Psoas muscle (tissue), 8 donors: ENCODE results near the gene CFAP298. TPM values are rescaled to one million over a fixed set of nuclear protein-coding genes. Genes with fewer than 3 reads are reported as not detected.

Source experiments
- ATAC-seq, 4 donors: fragments of 200-7000 bp; cut with Tn5 transposase; one replicate each; pipeline ENCODE4 v1.9.1; 2020; ENCODE audit warnings: moderate library complexity in 3 of 4, mild to moderate bottlenecking in 2 of 4
- DNase-seq, 2 donors: peaks; one replicate each; pipeline ENCODE4 v3.0.0-alpha.2; 2020
- H3K27ac ChIP-seq: fragments of 200-600 bp; one replicate; pipeline ENCODE4 v1.8.0; 2022
- H3K27me3 ChIP-seq, 3 donors: fragments of 200-600 bp in 1 of 3; one replicate each; pipeline versions ENCODE4 v1.6.1 to v1.8.0; 2013 to 2022; ENCODE audit warnings: low read length in 2 of 3, mild to moderate bottlenecking in 2 of 3, moderate library complexity in 1 of 3; ENCODE audit not compliant: insufficient read depth in 3 of 3
- H3K36me3 ChIP-seq, 2 donors: fragments of 200-600 bp in 1 of 2; one replicate each; pipeline versions ENCODE4 v1.6.1 to v1.8.0; 2013 to 2022; ENCODE audit warnings: low read depth in 1 of 2, mild to moderate bottlenecking in 1 of 2, moderate library complexity in 1 of 2; ENCODE audit not compliant: insufficient read depth in 1 of 2
- H3K4me1 ChIP-seq: fragments of 200-600 bp; one replicate; pipeline ENCODE4 v1.8.0; 2022
- H3K4me3 ChIP-seq: fragments of 200-600 bp; one replicate; pipeline ENCODE4 v1.8.0; 2022; ENCODE audit warnings: mild to moderate bottlenecking
- H3K9me3 ChIP-seq: fragments of 200-600 bp; one replicate; pipeline ENCODE4 v1.8.0; 2022
- CTCF ChIP-seq: fragments of 200-600 bp; IDR thresholded peaks from one replicate; pipeline ENCODE4 v1.8.0; 2022; ENCODE audit warnings: antibody characterized with exemption
- WGBS, 3 donors: extraction: QIAGEN DNeasy Blood & Tissue Kit; methylation state at CpG; one replicate each; pipeline versions ENCODE4 v1.1.6 to v1.1.7; 2013; 5-methylcytosine and 5-hydroxymethylcytosine counted together
- intact Hi-C, 2 donors: fragments of 100-400 bp; cut with DNase I; formaldehyde crosslinking; loops; one replicate each; pipeline versions ENCODE4 v1.11.0 to v1.14.2; 2022
- polyA plus RNA-seq, 3 donors: library from polyadenylated mRNA; stranded (reverse); fragments of 200-250 nt; gene quantifications; one replicate each; pipeline ENCODE4 v1.2.3, GENCODE V29; 2013
- total RNA-seq, 4 donors: library from RNA; stranded (reverse); fragmentation: NEBNext Ultra II Directional in 2 of 4; extraction: Animal tissue kit (Norgen Biotek cat#: 25700) in 2 of 4; gene quantifications; one replicate each; pipeline versions ENCODE4 v1.2.1 to v1.2.4, GENCODE V29; 2021 to 2023
- donor health status: healthy with polysubstance abuse.
- donor health status: DM: no; HTN: no; CAD: no; lungs with moderate emphysema.
- donor health status: Bipolar disorder and iron deficiency.
- donor health status: healthy.
- donor health status: DM: yes; HTN: yes; CAD: no.
- donor health status: DM: no; HTN: no; CAD: no.
- donor health status: DM: no; HTN: no; CAD: no.
- donor health status: DM: yes; HTN: yes; CAD: no.

CFAP298 gene
- total and polyA plus RNA-seq, 7 donors: 24.6 to 64.8 (median 31.6) TPM

GRCh38 chr21:32578107-32578691, 34.0 kb downstream of the CFAP298 start:
- Histone ChIP-seq H3K27me3 (no peaks in the 10 kb centered on the region), H3K36me3 (peaks cover 0 to 23% of the 10 kb centered on the region in 2 donors), H3K4me1 (no peaks in the 10 kb centered on the region), H3K27ac (no peak overlapping the region), H3K4me3 (no peak overlapping the region), H3K9me3 (no peaks in the 10 kb centered on the region)
- ATAC-seq: no peak
- DNase-seq: no peak
- TF ChIP-seq CTCF: no peak
- WGBS, 3 donors: 51 to 59% (median 51%) methylated on average over 15 of the region's 15 CpGs
- intact Hi-C loops: no loop called here

- ATAC-seq: no peak
- WGBS, 3 donors: 84 to 91% (median 89%) methylated on average over 11 of the region's 11 CpGs
- no peak for DNase-seq
- H3K27me3 ChIP-seq: no peaks in the 10 kb centered on the region
- intact Hi-C loops: no loop called here
- no peak overlapping the region for H3K4me3 ChIP-seq
- H3K9me3 ChIP-seq: no peaks in the 10 kb centered on the region
- H3K27ac ChIP-seq: no peak overlapping the region
- TF ChIP-seq CTCF: no peak
- H3K36me3 ChIP-seq: peaks cover 0 to 23% of the 10 kb centered on the region in 2 donors
- no peaks in the 10 kb centered on the region for H3K4me1 ChIP-seq
These were observed 36.2 kb downstream of the CFAP298 start for GRCh38 chr21:32576011-32576410.

- Histone ChIP-seq H3K9me3 (no peaks in the 10 kb centered on the region), H3K27me3 (no peaks in the 10 kb centered on the region), H3K27ac (no peak overlapping the region), H3K4me1 (no peaks in the 10 kb centered on the region), H3K4me3 (no peak overlapping the region), H3K36me3 (peaks cover 0 to 23% of the 10 kb centered on the region in 2 donors)
- intact Hi-C loops: no loop called here
- ATAC-seq (no peak), DNase-seq (no peak)
- WGBS, 3 donors: 86 to 88% (median 87%) methylated on average over 26 of the region's 26 CpGs
- no peak for TF ChIP-seq CTCF
These were observed 36.9 kb downstream of the CFAP298 start for GRCh38 chr21:32574946-32575925.

GRCh38 chr21:32572574-32573420, 39.4 kb downstream of the CFAP298 start:
- H3K27me3 ChIP-seq: no peaks in the 10 kb centered on the region
- ATAC-seq (no peak), DNase-seq (no peak)
- peaks cover 7% of the 10 kb centered on the region for H3K4me1 ChIP-seq
- H3K9me3 ChIP-seq: no peaks in the 10 kb centered on the region
- no peak for TF ChIP-seq CTCF
- intact Hi-C loops: no loop called here
- H3K4me3 ChIP-seq: no peak overlapping the region
- H3K36me3 ChIP-seq: peaks cover 0 to 15% of the 10 kb centered on the region in 2 donors
- H3K27ac ChIP-seq: no peak overlapping the region
- WGBS, 3 donors: 61 to 73% (median 62%) methylated on average over 25 of the region's 25 CpGs
